A549 (cell line): ENCODE measurements around the gene DYNC1H1. TPM values are rescaled to one million over a fixed set of nuclear protein-coding genes. Genes with fewer than 3 reads are reported as not detected.
"Not testable (repeated sequence)": the region's sequence is repeated elsewhere in the genome, so short reads cannot be mapped to it uniquely, and the experiment has no call there.

Experiments used
- ATAC-seq, 2 experiments: fragments of 200-7000 bp in 1 of 2; fragments of >200 bp in 1 of 2; cut with Nextera tagmentation in 1 of 2; cut with Tn5 transposase in 1 of 2; 3 replicates each; pipeline versions ENCODE4 v1.8.0 to v1.9.1; 2018 to 2020; ENCODE audit warnings: mild to moderate bottlenecking in 1 of 2, moderate library complexity in 1 of 2
- CTCF ChIA-PET: fragments of 300-600 bp; sonication (Branson Sonifier 250); formaldehyde crosslinking; extraction: SDS; loops from one replicate; lab custom pipeline; 2021; ENCODE audit warnings: antibody characterized with exemption, inconsistent platforms; lab: Yijun Ruan, JAX
- POLR2A ChIA-PET: fragments of 350-600 bp; formaldehyde crosslinking; extraction: SDS; loops from one replicate; lab custom pipeline; 2021; ENCODE audit warnings: antibody characterized with exemption, inconsistent platforms; lab: Yijun Ruan, JAX
- DNase-seq, 2 experiments: peaks; one replicate each; pipeline versions ENCODE4 v3.0.0 to v3.0.0-alpha.2; 2011 to 2016; ENCODE audit warnings: low read depth in 1 of 2, low spot score in 1 of 2
- FAIRE-seq: peaks from 2 replicates; lab custom pipeline; 2011; peaks lifted over from hg19 to GRCh38; lab: Jason Lieb, UNC
- H3K27ac ChIP-seq, 2 experiments: fragments of >200 bp; sonication (Bioruptor Twin); formaldehyde crosslinking; 3 replicates each; pipeline ENCODE4 v1.5.1; 2016 to 2017
- H3K4me1 ChIP-seq: fragments of >200 bp; sonication (Bioruptor Twin); formaldehyde crosslinking; 3 replicates; pipeline ENCODE4 v1.6.1; 2016
- H3K4me2 ChIP-seq: fragments of >200 bp; sonication (Bioruptor Twin); formaldehyde crosslinking; 3 replicates; pipeline ENCODE4 v1.6.1; 2016
- H3K4me3 ChIP-seq: fragments of >200 bp; sonication (Bioruptor Twin); formaldehyde crosslinking; 3 replicates; pipeline ENCODE4 v1.5.1; 2016
- H3K9me3 ChIP-seq: fragments of >200 bp; sonication (Bioruptor Twin); formaldehyde crosslinking; 3 replicates; pipeline ENCODE4 v1.6.1; 2016
- BCL3 ChIP-seq: fragments of >200 bp; sonication (Bioruptor Twin); formaldehyde crosslinking; IDR thresholded peaks from 3 replicates; pipeline ENCODE4 v1.6.1; 2016
- BHLHE40 ChIP-seq: IDR thresholded peaks from 2 replicates; pipeline ENCODE4 v1.6.1; 2012; ENCODE audit warnings: low read depth, low read length, inconsistent platforms
- CBX2 ChIP-seq: fragments of 200-600 bp; sonication (generic); IDR thresholded peaks from 2 replicates; pipeline ENCODE4 v1.6.1; 2016; ENCODE audit warnings: low read depth, mild to moderate bottlenecking, borderline replicate concordance
- E2F6 ChIP-seq: IDR thresholded peaks from 2 replicates; pipeline ENCODE4 v1.6.1; 2012; ENCODE audit warnings: low read depth, borderline replicate concordance
- ELK1 ChIP-seq: fragments of 150-350 bp; IDR thresholded peaks from 2 replicates; pipeline ENCODE4 v1.6.1; 2014; ENCODE audit warnings: low read depth, mild to moderate bottlenecking, low read length
- EP300 ChIP-seq, 2 experiments: fragments of >200 bp; sonication (Bioruptor Twin); formaldehyde crosslinking; IDR thresholded peaks; 2 replicates in 1 of 2; 3 replicates in 1 of 2; pipeline ENCODE4 v1.6.1; 2016 to 2017
- FOSL2 ChIP-seq, 2 experiments: fragments of 450-650 bp in 1 of 2; fragments of >200 bp in 1 of 2; sonication (Bioruptor Twin) in 1 of 2; formaldehyde crosslinking; IDR thresholded peaks; 2 replicates each; pipeline versions ENCODE4 v1.5.0 to v1.6.1; 2016 to 2020; ENCODE audit warnings: mild to moderate bottlenecking in 1 of 2, moderate library complexity in 1 of 2
- FOXS1 ChIP-seq: fragments of 250-450 bp; sonication (Bioruptor Pico); IDR thresholded peaks from 2 replicates; pipeline ENCODE4 v1.5.0; 2020; ENCODE audit warnings: mild to moderate bottlenecking, moderate library complexity
- GATA3 ChIP-seq: IDR thresholded peaks from 2 replicates; pipeline ENCODE4 v1.6.1; 2012; ENCODE audit warnings: borderline replicate concordance
- HDAC2 ChIP-seq: fragments of 200-600 bp; sonication (generic); IDR thresholded peaks from 2 replicates; pipeline ENCODE4 v1.6.1; 2016
- HOXB13 ChIP-seq: fragments of 250-450 bp; sonication (Bioruptor Pico); IDR thresholded peaks from 2 replicates; pipeline ENCODE4 v1.5.0; 2020; ENCODE audit warnings: low read depth, mild to moderate bottlenecking, moderate library complexity
- JUNB ChIP-seq: fragments of >200 bp; sonication (Bioruptor Twin); formaldehyde crosslinking; IDR thresholded peaks from 2 replicates; pipeline ENCODE4 v1.6.1; 2016
- MAFK ChIP-seq: fragments of 450-650 bp; IDR thresholded peaks from 2 replicates; pipeline ENCODE4 v1.6.1; 2014; ENCODE audit not compliant: partially characterized antibody
- MAZ ChIP-seq: fragments of 150-350 bp; IDR thresholded peaks from 2 replicates; pipeline ENCODE4 v1.6.1; 2014; ENCODE audit warnings: antibody characterized with exemption, low read depth, low read length, borderline replicate concordance
- MYC ChIP-seq: IDR thresholded peaks from 2 replicates; pipeline ENCODE4 v1.6.1; 2012; ENCODE audit warnings: mild to moderate bottlenecking, inconsistent platforms, low read length, improper control_type of control experiment, borderline replicate concordance
- NPAS2 ChIP-seq: fragments of 250-450 bp; sonication (Bioruptor Pico); IDR thresholded peaks from 2 replicates; pipeline ENCODE4 v1.8.0; 2022; ENCODE audit warnings: mild to moderate bottlenecking, moderate library complexity, borderline replicate concordance
- NR3C1 ChIP-seq: fragments of >200 bp; sonication (Bioruptor Twin); formaldehyde crosslinking; IDR thresholded peaks from 3 replicates; pipeline ENCODE4 v1.6.1; 2017
- PHF8 ChIP-seq: fragments of 200-600 bp; sonication (generic); IDR thresholded peaks from 2 replicates; pipeline ENCODE4 v1.6.1; 2016; ENCODE audit warnings: low read depth, mild to moderate bottlenecking, antibody characterized with exemption, moderate library complexity, borderline replicate concordance
- RAD21 ChIP-seq, 2 experiments: fragments of >200 bp in 1 of 2; sonication (Bioruptor Twin) in 1 of 2; formaldehyde crosslinking in 1 of 2; IDR thresholded peaks in 1 of 2; conservative IDR thresholded peaks in 1 of 2; 2 replicates in 1 of 2; 3 replicates in 1 of 2; pipeline ENCODE4 v1.6.1; 2012 to 2018; ENCODE audit warnings: inconsistent platforms in 1 of 2
- RNF2 ChIP-seq: fragments of 200-600 bp; sonication (generic); IDR thresholded peaks from 2 replicates; pipeline ENCODE4 v1.6.1; 2016; ENCODE audit warnings: low read depth, mild to moderate bottlenecking, antibody characterized with exemption, moderate library complexity, borderline replicate concordance
- SMC3 ChIP-seq: fragments of >200 bp; sonication (Bioruptor Twin); formaldehyde crosslinking; IDR thresholded peaks from 3 replicates; pipeline ENCODE4 v1.6.1; 2018; ENCODE audit warnings: inconsistent platforms
- ZNF302 ChIP-seq: fragments of 250-450 bp; sonication (Bioruptor Pico); IDR thresholded peaks from 2 replicates; pipeline ENCODE4 v1.9.0; 2021; ENCODE audit warnings: inconsistent platforms, mild to moderate bottlenecking, moderate library complexity
- whole genome bisulfite sequencing: methylation state at CpG from one replicate; pipeline ENCODE4 v1.1.6; 2017; ENCODE audit errors: missing lambda C conversion rate; 5-methylcytosine and 5-hydroxymethylcytosine counted together
- polyA plus RNA-seq, 4 experiments: library from polyadenylated mRNA; depleted of rRNA in 3 of 4; stranded (reverse); fragments of >200 nt; fragmentation: RNase III in 1 of 4; extraction: RNeasy Plus Mini Kit Qiagen cat#74134 plus additional on column Dnase treatment in 1 of 4; gene quantifications; 2 replicates in 3 of 4; 3 replicates in 1 of 4; pipeline ENCODE4 v1.2.3, GENCODE V29; 2011 to 2017
- TF ChIP-seq, protein P1 (sequence below): fragments of 250-450 bp; sonication (Bioruptor Pico); IDR thresholded peaks from 2 replicates; pipeline ENCODE4 v1.5.0; 2020; ENCODE audit warnings: low read depth, mild to moderate bottlenecking, moderate library complexity

Gene DYNC1H1
- polyA plus RNA-seq, 2 of the 4 experiments (the other 2 are of a cell fraction), result 177 to 187 TPM

GRCh38 chr14:102081231-102082080 is 117.1 kb downstream of the DYNC1H1 start (continued):
- TF ChIP-seq MYC, result no peak
- TF ChIP-seq E2F6, result no peak
- no peak for TF ChIP-seq FOSL2 (IDR thresholded peaks at IDR 0.05)
- TF ChIP-seq FOSL2 (CRISPR knock-in tag; IDR thresholded peaks at IDR 0.05), result no peak
- TF ChIP-seq GATA3, result no peak
- no peak for TF ChIP-seq NPAS2
- TF ChIP-seq BHLHE40, result no peak
- TF ChIP-seq NR3C1, result no peak
- no peak for TF ChIP-seq BCL3
- TF ChIP-seq, all 56 proteins: peak for 0

GRCh38 chr14:102084522-102084921 is 120.1 kb downstream of the DYNC1H1 start:
- FAIRE-seq, ATAC-seq, POLR2A ChIA-PET, H3K9me3 ChIP-seq, DNase-seq: not testable (repeated sequence)
- CTCF ChIA-PET, result interaction anchor here (0.8 to 2.3 kb wide), 8 partner anchors 12 to 230 kb away, joined by 3 to 9 read pairs (median 3); no protein-coding TSS in a partner anchor
- Histone ChIP-seq H3K27ac (peak overlapping the region in 1 of 2 experiments; percentile 97; a peak in 3 of 6 replicates), H3K4me2 (peak overlapping the region; percentile 77), H3K4me1 (peaks cover 46% of the 10 kb centered on the region), H3K4me3 (peak overlapping the region; percentile 97)
- 7% methylated on average over 5 of the region's 5 CpGs for WGBS

- H3K9me3 ChIP-seq, result no peaks in the 10 kb centered on the region
- FAIRE-seq, result no peak
- ATAC-seq, result no peak
- no peak for DNase-seq
- ChIA-PET POLR2A (no interaction called here), CTCF (interaction anchor here (0.8 to 2.3 kb wide), 8 partner anchors 11 to 229 kb away, joined by 3 to 9 read pairs (median 3); no protein-coding TSS in a partner anchor)
- peaks cover 46% of the 10 kb centered on the region for H3K4me1 ChIP-seq
- peak overlapping the region in 1 of 2 experiments; percentile 97; a peak in 4 of 6 replicates for H3K27ac ChIP-seq
- H3K4me3 ChIP-seq, result peak overlapping the region; percentile 97
- 21% methylated on average over 6 of the region's 6 CpGs for WGBS
- TF ChIP-seq HOXB13 (CRISPR knock-in tag) (no peak), SMC3 (no peak), HDAC2 (no peak), BCL3 (no peak), MAFK (no peak), EP300 (IDR thresholded peaks at IDR 0.05) (no peak), MAZ (no peak), E2F6 (no peak), JUNB (no peak), FOXS1 (CRISPR knock-in tag) (no peak), ZNF302 (CRISPR knock-in tag) (no peak), ELK1 (no peak), PHF8 (no peak), RNF2 (no peak), RAD21 (conservative IDR thresholded peaks at IDR 0.05 in 1 of 2, IDR thresholded peaks at IDR 0.05 in 1 of 2) (no peak), CBX2 (no peak)
- TF ChIP-seq, protein P1, sequence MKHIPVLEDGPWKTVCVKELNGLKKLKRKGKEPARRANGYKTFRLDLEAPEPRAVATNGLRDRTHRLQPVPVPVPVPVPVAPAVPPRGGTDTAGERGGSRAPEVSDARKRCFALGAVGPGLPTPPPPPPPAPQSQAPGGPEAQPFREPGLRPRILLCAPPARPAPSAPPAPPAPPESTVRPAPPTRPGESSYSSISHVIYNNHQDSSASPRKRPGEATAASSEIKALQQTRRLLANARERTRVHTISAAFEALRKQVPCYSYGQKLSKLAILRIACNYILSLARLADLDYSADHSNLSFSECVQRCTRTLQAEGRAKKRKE (CRISPR knock-in tag), result no peak
- TF ChIP-seq, all 56 proteins: peak for 0
- H3K4me2 ChIP-seq, result peak overlapping the region; percentile 77
Observed at GRCh38 chr14:102084931-102085330, 120.6 kb downstream of the DYNC1H1 start.
